Activated CD4-positive, alpha-beta T cell treated with anti-CD3 and anti-CD28 coated beads, Interleukin-10, Interleukin-2, amounts not matched to agents 100 ng/mL and 50 ng/mL, durations not matched to agents 16 hours and 8 hours (primary cell): ENCODE results near the gene WIPI1.
"Not testable (repeated sequence)": the region's sequence is repeated elsewhere in the genome, so short reads cannot be mapped to it uniquely, and the experiment has no call there.

ENCODE experiments used
- DNase-seq: peaks from one replicate; pipeline ENCODE4 v3.0.0-alpha.2; 2020

The WIPI1 gene, protein sequence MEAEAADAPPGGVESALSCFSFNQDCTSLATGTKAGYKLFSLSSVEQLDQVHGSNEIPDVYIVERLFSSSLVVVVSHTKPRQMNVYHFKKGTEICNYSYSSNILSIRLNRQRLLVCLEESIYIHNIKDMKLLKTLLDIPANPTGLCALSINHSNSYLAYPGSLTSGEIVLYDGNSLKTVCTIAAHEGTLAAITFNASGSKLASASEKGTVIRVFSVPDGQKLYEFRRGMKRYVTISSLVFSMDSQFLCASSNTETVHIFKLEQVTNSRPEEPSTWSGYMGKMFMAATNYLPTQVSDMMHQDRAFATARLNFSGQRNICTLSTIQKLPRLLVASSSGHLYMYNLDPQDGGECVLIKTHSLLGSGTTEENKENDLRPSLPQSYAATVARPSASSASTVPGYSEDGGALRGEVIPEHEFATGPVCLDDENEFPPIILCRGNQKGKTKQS

DNA sequence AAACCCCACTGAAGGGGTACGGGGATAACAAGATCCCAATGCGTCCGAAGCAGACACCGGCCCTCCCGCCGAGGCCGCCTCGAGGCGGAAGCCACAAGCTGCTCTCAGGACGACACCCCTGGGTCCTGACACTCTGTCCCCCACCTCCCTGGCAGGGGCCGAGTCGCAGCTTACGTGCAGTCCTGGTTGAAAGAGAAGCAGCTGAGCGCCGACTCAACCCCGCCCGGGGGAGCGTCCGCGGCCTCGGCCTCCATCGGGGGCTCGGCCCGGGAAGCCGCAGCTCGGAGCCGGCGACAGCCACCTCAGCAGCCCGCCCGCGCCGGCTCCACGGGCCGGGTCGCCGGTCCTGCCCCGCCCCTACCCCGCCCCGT lies at the start of gene WIPI1:
Gene WIPI1 (minus strand): TSS at position 329 of the 371 bp plus-strand sequence. CDS start 75 bp downstream, at position 254.
- no peak for DNase-seq

DNA sequence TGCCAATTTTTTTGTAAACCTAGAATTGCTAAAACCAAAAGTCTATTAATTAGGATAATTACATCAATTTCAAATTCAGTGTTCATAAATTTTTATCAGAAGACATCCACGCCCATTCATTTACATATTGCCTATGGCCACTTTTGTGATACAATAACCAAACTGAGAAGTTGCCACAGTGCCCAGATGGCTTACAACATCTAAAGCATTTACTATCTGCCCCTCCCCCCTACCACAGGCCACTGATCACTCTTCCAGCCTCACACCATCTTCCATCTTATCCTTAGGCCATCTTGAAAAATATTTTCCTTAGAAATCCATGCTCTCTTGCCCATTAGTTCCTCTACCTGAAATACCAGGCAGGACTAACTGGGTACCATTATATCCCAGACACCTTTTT lies 48.7 kb upstream of the WIPI1 start:
- DNase-seq: no peak

DNA sequence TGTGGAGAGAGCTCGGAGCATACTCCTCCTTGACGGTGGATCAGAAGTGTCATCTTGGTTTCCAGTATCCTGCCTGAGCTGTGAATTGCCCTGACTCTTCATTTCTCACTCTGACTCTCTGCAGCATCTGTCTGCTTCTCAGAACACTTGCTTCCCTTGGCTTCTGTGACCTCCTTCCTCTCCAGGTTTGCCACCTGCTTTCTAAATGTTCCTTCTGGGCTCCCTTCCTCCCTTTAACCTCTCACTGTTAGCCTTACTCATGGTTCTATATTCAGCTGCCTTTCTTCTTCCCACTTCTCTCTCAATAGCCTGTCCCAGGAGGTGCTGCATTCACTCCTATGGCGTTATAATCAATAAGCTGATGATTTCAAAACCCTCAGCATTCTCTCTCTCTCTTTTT lies 43.8 kb upstream of the WIPI1 start:
- DNase-seq: peak; percentile 32

DNA sequence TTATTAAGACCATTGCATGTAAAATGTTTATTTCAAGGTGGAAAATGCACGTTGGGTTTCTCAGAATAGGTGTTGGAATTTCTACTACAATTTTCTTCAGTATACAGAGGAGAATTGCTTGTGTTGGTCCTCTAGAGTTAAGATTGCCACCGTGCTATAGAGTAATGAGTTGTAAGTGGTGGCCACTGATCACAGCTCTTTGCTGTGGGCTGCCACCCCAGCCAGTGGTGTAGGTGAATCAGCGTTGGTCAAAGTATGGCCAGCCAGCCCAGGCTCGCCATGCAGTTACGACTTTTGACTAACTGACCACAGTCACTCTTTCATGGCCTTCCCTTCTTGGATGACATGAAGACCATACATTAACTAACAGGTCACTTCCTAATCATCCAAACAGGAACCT lies 42.3 kb upstream of the WIPI1 start:
- DNase-seq: no peak

DNA sequence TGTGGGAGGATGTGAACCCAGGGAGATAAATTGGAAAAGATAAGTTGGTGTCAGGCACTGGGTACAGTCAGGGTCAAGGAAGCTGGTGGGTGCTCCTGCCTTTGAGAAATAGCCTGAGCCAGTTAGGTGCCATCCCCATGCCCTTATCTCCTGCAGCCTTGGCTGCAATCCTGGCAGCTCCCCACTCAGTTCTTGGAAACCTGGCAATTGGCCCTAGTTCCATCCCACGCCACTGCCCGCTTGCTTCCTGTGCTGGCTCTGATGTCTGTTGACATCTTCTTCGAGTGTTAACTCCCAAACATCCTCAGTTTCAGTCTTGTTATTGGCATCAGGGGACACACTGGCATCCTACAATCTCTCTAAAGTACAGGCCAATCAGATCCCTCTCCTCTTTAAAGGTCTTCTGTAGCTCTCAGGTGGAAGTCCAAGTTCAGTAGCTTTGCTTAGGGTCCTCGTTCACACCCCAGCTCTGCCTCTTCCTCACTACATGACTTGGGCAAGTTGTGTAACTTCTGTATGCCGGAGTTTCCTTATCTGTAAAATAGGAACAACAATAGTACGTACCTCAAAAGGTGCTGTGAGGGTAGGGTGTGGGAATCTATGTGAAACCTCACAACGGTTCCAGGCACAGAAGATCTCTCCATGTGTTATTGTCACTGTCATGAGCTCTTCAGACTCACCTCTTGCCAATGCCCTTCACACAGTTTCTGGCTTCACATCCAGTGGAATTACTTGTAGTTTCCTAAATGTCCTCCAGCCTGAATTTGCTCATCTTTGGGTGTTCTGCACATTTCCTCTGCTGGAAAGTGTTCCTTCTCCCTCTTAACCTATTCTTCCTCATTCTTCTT lies 41.4 kb upstream of the WIPI1 start:
- DNase-seq: no peak

DNA sequence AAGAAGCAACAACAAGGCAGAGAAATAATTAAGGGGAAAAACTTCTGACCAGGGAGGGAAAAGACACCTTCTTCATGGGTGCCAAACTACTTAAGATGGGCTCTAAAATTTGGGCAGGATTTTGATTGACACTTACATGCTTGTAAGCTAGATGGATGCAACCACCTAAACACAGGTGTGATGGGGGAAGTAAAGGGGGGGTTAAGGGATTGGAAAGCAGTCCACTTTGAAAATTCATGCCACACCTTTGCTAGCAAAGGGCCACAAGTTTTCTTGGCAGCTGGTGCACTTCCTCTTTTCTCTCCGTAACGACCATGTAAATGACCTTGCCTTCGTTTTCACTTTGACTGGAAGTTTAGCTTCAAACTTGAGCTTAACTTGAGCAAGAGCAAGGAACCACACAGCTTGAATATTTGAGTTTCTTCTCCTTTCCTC lies 40.6 kb upstream of the WIPI1 start:
- DNase-seq: peak; percentile 71

DNA sequence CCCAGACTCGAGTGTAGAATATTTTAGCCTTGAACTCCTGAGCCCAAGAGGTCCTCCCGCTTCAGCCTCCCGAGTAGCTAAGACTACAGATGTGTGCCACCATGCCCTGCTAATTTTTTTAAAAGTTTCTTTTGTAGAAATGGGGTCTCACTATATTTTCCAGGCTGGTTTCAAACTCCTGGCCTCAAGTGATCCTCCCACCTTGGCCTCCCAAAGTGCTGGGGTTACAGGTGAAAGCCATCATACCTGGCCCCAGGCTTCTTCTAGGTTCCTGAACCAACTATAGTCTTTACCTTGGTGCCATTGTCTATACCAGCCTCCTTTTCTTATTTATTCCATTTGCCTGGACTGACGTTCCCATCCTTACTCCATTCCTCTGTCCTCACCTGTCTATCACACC lies 37.8 kb upstream of the WIPI1 start:
- no peak for DNase-seq

DNA sequence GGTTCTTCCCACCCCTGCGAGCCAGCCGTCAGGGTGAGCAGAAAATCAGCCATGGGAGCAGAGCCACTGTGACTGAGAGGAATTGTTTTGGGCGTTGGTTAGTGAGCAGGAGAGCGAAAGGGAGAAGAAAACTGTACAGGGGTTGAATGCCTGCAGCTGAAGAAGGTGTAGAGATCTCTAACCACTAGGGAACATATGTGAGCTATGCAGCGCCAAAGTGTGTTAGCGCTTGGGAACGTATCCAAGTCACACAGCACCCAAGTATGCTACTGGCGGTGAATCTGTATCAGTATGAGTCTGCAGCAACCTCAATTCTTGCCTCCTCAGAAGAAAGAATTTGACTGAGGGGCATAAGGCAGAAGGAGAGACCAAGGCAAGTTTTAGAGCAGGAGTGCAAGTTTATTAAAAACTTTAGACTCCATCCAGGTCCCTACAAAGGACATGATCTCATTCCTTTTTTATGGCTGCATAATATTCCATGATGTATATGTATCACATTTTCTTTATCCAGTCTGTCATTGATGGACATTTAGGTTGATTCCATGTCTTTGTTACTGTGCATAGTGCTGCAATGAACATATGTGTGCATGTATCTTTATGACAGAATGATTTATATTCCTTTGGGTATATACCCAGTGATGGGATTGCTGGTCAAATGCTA lies 35.2 kb upstream of the WIPI1 start:
- not testable (repeated sequence) for DNase-seq

DNA sequence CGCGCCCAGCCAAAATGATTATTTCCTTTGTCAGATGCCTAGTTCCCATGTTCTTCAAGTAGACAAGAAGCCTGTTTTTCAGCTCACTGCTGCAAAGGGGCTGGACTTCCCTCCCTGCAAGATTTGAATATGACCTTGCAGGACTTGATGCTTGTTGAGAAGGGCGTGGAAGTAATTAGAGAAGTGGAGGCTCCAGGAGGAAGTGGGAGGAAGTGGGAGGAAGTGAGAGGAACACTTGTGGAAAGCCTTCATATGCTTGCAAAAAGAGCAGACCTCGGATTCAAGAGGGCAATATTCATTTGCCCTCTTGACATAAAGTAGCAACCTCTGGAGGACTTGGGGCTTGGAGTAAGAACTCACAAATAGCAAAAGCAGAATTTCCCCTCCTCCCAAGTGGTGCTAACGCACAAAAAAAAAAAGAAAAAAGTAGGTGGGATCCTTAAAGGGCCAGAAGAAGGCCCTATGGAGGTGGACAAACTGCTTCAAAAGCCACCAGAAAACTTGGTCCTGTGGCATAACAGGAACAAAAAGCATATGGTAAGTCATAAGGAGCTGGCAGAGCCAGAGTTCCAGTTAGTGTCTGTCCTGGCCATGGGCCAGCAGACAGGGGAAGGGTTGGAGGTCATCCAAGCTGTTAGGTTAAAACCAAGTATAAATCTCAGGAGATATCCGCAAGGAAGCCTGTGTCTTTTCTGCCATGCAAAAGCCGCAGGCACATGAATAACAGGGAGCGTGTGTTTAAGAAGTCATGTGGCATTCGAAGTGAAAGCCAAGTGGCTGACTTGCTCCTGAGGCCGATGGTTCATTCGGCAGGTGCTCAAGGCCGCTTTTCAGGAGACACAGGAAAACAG lies 34.3 kb upstream of the WIPI1 start:
- no peak for DNase-seq

DNA sequence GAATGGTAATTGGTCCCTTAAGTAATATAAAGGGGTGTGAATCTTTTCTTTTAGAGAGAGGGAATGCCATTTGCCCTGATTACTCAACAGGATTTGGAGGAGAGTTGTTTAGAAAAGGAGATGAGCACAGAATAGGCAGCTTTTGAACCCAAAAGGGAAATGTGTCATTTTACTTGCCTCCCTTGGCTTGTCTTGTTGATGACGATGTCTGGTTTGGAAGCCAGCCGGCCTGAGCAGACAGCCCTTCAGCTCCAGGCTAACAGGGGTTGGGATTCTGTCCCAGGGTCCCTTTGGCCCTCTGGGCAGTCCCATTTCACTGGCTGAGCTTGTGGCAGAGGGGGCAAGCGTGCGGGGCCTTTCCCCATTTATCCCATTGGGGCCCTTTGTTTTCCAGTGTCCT lies 32.6 kb upstream of the WIPI1 start:
- no peak for DNase-seq

DNA sequence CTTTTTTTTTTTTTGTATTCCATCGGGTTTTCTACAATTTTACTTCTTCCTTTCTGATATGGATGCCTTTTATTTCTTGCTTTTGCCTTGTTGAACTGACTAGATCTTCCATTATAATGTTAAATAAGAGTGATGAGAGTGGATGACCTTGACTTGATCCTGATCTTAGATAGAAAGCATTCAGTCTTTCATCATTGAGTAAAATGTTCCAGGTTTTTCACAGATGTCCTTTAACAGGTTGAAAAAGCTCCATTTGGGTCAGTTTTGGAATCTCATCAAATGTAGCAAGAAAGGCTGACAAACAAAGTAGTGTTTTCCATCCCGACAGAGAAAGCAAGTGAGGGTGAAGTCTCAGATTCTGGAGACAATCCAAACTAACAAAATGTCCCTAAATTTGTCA lies 27.2 kb upstream of the WIPI1 start:
- DNase-seq: no peak

DNA sequence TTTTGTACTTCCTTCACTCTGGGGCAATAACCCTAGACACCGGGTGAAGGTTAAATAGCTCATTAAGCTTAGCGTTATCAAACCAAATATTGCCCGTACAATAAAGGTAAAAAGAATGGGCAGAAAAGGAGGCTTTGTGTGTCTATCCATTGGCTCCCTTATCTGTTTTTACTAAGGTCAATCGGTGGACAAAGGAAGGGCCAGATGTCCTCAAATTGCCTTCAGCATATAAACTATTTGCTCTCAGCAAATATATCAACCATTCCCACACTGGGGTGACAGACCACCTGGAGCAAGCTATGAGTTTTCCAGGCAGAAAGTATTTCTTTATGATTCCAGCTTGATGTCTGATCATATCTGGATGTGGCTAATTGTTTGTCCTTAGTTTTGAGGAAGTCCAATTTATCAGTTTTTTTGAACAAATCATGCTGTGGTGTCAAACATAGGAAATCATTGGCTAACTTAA lies 25.3 kb upstream of the WIPI1 start:
- DNase-seq: no peak

DNA sequence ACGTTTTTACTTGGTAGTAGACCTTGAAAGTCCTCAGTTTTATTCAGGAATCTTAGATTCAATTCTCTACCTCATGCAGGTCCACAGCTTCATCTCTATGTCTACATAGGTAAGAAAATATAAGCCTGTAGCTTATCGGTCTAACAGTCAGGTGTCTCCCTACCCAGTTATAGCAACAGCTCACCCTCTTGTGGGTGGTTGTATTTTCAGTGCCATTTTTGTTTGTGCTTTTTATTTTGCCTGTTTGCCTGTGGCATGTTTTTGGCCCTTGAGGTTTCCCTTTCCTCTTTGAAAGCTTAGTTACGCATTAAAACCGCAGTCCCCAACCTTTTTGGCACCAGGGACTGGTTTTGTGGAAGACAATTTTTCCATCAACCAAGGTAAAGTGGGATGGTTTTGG lies 23.6 kb upstream of the WIPI1 start:
- DNase-seq: no peak

DNA sequence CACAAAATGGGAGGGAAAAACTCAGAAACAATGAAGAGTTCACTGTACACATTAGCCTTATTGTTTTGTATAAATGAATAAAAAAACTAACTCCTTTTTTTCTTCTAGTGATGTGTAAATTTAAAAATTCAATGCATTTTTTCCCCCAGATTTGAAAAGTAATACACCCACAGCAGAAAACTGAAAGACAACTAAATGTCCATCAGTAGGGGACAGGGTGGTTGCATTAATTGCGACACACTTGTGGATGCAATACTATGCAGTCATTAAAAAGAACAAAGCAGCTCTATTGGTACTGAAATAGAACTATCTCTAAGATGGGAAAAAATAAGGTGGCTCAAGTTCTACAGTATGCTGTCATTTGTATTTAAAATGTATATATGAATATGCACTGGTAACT lies 13.7 kb upstream of the WIPI1 start:
- no peak for DNase-seq

DNA sequence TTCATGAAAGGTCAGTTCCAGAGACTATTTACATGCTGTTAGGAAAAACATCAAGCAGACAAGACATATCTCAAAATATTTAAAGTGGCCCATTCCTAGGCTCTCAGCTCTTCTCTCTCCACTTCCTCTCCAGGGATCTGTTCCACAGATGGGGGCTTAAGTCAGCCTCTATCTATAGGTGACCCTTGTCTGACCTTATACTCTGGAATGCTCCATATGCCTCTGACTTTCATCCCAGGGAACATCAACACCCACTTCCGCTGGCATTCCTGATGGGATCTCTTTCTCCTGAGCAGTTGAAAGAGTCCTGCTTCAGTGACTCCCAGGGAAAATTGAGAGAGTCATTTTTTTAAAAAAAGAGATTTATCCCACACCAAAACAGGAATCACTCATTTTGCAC lies 11.5 kb upstream of the WIPI1 start:
- DNase-seq: no peak

DNA sequence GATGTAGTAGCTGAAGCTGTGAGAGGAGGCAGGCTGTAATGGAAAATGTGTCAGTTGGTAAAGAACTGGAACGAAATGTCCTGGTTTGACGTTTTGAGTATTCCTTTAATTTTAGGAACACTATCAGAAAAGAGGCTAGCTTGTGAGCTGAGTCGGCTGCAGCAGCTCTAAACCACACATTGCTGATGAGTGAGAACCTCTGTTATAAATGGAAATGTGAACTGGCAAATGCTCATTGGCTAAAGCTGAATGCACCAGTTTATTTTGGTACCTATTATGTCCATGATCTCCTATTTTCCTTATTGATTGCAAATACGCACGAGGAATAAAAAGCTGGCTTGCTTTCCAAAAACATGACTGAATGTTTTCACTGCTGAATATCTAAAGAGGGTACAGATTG lies 11.0 kb upstream of the WIPI1 start:
- DNase-seq: no peak

DNA sequence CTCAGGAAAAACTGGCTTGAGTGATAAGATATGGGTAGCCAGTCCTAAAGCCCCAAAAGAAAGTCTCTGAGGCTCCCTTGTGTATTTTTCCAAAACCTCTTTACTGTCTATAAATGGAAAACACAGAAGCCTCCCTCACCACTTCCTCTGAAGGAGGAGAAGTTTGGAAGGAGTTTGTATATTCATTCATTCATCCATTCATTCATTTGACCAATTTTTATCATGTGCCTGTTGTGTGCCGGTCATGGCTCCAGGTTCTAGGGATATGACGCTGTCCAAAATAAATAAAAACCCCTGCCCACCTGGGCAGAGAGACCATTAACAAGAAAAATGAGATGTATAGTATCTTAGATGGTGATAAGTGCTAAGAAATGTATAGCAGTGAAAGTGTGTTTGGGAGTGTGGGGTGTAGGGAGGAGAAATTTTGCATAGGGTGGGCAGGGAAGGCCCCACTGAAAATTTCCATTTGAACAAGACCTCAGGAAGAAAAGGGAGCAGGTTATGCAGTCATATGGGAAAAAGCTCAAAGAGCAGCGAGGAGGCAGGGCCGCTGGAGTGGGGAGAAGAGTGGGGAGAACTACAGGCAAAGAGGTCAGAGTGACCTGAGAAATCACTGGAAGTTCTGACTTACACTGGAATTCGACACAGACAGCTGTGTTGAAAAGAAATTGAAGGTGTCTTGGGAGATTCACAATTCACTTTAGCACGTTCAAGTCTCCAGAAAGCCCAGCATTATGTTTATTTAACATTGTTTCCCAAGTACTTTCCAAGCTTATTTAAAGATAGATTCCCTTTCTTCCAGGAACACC lies 6.1 kb upstream of the WIPI1 start:
- DNase-seq: no peak

DNA sequence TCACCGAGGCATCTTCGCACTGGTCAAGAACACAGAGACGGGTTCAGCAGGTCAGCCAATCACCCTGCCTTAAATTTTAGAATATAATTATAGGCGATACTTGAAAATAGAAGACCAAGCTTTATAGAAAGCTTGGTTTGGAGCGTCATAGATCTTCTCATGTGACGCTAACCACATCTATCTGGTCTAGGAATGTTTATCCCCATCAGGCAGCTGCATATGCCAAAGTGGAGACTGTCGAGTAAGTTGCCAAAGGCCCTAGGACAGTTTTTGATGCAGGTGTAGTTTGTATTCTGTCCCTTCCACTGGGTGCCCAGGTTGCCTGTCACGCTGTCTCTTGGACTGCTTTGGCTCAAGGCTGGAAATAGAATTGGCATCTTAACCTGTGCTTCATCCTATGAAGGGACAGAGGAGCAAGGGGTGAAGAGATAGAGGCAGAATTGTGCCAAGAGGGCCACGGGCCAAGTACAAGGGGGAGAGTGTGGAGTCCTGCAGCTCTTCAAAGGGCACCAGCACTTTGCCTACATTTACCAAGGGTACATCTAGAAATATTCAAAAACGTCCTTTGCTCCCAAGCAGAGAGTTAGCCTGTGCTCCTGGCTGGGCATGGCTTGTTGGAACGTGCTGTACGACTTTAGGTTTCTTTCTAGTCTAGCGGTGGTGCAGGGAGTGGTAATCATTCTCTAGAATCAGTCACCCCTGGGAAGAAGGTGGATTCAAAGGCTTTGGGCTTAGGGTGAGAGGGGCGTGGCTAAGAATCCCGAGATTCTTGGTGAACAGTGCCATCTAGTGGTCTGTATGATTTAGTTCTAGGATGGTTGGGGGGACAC lies 5.3 kb upstream of the WIPI1 start:
- DNase-seq: peak; percentile 89

DNA sequence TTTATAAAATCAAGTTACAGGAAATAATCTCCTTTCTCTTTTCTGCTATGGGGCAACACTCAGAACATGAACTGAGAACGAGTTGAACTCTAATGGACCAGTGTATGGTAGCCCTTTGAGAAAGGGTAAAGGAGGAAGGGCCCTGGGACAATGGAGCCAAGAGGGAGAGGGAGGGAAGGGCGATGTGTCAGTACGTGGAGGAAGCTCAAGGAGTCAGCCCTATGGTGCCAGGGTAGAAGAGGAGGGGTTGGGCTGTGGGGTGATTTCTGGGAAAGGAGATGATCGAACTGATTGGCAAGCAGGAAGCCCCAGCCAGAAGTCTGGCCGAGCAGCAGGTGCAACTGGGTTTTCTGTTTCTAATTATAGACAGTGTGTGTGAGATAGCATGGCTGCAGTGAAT lies 4.3 kb upstream of the WIPI1 start:
- DNase-seq: peak; percentile 85

DNA sequence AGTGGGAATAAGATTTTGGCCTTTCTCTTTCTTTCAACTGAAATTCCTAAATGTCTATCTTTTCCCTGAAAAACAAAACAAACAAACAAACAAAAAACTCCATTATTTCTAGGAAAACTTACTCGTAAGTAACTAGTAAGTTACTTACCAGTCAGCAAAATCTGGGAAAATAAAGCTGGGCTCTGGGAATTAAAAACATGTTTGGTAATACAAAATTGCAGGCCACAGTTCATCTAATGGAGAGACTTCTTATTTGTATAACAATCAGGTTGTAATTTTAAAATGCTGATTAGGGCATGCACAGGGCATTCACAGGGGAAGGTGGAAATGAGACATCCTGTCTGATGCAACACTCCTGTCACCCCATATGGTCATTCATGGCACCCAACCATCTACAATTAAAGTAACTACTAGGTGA lies 3.8 kb upstream of the WIPI1 start:
- DNase-seq: peak; percentile 75

DNA sequence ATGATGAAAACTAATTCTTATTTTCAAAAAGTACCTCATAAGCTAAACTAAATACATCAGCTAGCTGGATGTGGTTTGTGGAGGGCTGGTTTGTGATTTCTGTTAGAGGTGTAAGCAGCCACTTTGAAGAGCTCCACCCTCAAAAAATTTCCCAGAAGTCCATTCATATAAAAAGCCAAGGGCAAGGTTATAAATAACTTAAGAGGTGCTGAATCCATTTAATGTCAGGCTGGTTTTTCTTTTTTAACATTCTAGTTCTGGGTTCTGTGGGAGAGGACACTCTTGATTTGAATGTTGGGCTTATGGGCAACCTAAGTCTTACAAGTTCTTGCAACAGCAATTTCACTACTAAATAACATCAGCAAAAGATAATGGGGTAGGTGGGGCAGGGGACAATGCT lies 3.4 kb upstream of the WIPI1 start:
- peak; percentile 87 for DNase-seq
